Measurements from ENCODE around the gene GPR156. TPM values are rescaled to one million over a fixed set of nuclear protein-coding genes. Genes with fewer than 3 reads are reported as not detected.

The GPR156 gene
- total RNA-seq, 6 donors from 2014 or later = 0.20 to 1.0 (median 0.24) TPM; not detected in 1

DNA sequence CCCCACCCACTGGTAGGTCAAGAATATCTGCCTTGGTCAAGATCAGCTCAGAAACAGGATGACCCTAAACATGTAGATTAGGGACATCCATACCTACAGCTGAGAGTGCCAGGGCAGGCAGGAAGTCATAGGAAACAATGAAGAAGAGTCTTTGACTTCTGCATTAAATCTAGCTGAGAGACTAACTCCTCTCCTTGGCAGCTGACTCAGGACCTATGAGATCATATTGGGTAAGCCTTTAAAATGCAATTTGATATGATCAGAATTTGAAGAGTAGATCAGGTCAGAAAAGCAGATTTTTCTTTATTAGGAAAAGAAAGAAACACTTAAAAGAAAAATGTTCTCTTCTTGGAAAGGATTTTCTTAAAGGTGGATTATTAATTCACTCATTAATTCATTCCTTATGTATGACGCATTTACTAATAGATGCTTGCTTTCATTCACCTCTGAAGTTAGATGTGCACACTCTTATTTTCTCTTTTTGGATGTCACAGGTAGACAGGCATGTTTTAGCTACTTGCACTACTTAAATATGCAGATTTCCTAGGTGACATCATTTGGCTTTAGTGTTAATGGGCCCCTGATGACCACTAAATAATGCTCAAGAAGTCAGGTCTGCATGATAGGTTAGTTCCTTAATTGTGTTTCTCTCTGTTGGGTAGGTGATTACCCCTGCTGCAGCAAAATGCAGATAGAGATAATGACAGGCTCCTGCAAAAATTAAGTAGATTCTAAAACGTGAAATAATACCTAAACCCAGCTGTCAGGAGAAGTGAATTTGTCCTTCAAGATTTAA lies 155.1 kb downstream of the GPR156 start:
- TF ChIP-seq POLR2AphosphoS5 (IDR thresholded peaks at IDR 0.05) (no peak), EP300 (IDR thresholded peaks at IDR 0.05) (no peak), POLR2A (IDR thresholded peaks at IDR 0.05) (no peak)
- TF ChIP-seq, protein P1, sequence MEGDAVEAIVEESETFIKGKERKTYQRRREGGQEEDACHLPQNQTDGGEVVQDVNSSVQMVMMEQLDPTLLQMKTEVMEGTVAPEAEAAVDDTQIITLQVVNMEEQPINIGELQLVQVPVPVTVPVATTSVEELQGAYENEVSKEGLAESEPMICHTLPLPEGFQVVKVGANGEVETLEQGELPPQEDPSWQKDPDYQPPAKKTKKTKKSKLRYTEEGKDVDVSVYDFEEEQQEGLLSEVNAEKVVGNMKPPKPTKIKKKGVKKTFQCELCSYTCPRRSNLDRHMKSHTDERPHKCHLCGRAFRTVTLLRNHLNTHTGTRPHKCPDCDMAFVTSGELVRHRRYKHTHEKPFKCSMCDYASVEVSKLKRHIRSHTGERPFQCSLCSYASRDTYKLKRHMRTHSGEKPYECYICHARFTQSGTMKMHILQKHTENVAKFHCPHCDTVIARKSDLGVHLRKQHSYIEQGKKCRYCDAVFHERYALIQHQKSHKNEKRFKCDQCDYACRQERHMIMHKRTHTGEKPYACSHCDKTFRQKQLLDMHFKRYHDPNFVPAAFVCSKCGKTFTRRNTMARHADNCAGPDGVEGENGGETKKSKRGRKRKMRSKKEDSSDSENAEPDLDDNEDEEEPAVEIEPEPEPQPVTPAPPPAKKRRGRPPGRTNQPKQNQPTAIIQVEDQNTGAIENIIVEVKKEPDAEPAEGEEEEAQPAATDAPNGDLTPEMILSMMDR (IDR thresholded peaks at IDR 0.05) = no peak
- Histone ChIP-seq H3K27ac (no peak overlapping the region), H3K27me3 (no peaks in the 10 kb centered on the region), H3K36me3 (no peaks in the 10 kb centered on the region), H3K9me3 (no peaks in the 10 kb centered on the region), H3K4me1 (no peaks in the 10 kb centered on the region), H3K4me3 (no peak overlapping the region)
- ATAC-seq (ENCODE audit: low FRiP score in 2 of 2) = no peak
- WGBS, 2 donors = 89 to 94% methylated on average over 2 of the region's 2 CpGs
- DNase-seq = no peak

DNA sequence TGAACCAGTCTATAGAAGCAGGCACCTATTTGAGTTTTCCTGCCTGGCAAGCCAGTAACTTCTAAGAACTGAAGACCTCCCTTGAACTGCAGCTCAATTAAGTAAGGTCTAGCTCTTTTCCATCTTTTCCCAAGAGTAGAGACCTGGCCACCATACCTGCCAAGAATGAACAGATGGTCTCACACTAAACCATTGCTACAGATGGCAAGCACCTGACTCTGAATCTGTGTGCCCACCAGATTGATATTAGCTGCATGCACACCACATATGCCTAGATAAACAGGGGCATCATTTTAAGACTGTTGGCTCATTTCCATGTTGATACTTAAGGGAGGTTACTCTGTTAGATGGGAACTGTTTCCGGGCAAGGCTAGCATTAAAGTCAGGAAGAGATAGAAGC lies 156.0 kb downstream of the GPR156 start:
- TF ChIP-seq POLR2AphosphoS5 (IDR thresholded peaks at IDR 0.05) = no peak
- TF ChIP-seq, protein P1 (IDR thresholded peaks at IDR 0.05) = no peak
- no peak for TF ChIP-seq POLR2A (IDR thresholded peaks at IDR 0.05)
- no peak for TF ChIP-seq EP300 (IDR thresholded peaks at IDR 0.05)
- no peaks in the 10 kb centered on the region for H3K27me3 ChIP-seq
- ATAC-seq (ENCODE audit: low FRiP score in 2 of 2) = no peak

DNA sequence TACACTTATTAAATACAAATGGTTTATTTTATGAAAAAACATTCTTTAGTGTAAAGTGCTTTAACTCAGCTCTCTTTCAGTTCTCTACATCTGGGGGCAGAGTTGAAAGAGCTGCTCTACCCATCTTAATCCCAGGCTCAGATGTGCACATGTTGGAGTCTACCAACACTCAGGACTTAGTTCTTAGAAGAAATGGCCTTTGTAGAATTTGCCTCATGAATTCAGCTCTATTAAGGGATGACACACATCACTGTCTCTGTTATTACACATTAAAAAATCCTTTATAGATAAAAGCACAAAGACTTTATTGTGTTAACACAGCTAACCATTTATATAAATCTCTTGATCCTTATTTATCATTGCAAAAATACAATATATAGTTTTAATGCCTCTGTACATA lies 159.0 kb downstream of the GPR156 start:
- DNase-seq (no peak), ATAC-seq (ENCODE audit: low FRiP score in 2 of 2) (no peak)
- Histone ChIP-seq H3K36me3 (no peaks in the 10 kb centered on the region), H3K4me1 (no peaks in the 10 kb centered on the region), H3K27ac (no peak overlapping the region), H3K9me3 (no peaks in the 10 kb centered on the region), H3K4me3 (no peak overlapping the region), H3K27me3 (no peaks in the 10 kb centered on the region)
- TF ChIP-seq POLR2AphosphoS5 (IDR thresholded peaks at IDR 0.05) (no peak), EP300 (IDR thresholded peaks at IDR 0.05) (no peak), POLR2A (IDR thresholded peaks at IDR 0.05) (no peak)
- TF ChIP-seq, protein P1 (IDR thresholded peaks at IDR 0.05) = no peak

More for the DNA sequence above, 156.0 kb downstream of the GPR156 start:
- no peak overlapping the region for H3K4me3 ChIP-seq
- H3K9me3 ChIP-seq = no peaks in the 10 kb centered on the region
- H3K27ac ChIP-seq = no peak overlapping the region
- H3K4me1 ChIP-seq = no peaks in the 10 kb centered on the region
- no peak for DNase-seq
- no peaks in the 10 kb centered on the region for H3K36me3 ChIP-seq
- 91 to 93% methylated on average over 1 of the region's 1 CpG for WGBS, 2 donors

DNA sequence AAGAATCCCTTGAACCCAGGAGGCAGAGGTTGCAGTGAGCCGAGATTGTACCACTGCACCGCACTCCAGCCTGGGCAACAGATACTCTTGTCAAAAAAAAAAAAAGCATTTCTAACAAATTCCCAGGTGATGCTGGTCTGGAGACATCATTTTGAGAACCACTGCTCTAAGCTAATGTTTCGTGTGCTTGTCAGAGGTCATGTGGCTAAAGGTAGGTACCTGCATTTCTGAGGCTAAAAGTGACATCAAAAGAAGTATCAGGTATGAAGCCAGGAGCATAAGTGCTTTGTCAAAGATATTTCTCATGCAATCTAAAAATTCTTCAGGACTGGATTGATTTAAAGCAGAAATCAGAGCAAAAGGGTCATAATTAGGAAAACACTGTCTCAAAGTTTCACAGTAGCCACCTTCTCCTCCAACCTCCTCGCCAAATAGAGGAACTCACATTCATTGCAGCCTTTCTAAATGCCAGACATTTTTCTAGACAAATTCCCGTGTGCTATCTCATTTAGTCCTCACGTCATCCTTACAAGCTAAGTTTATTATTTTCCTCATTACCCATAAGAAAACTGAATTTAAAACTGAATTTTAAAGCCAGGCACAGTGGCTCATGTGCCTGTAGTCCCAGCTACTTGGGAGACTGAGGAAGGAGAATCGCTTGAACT lies 165.0 kb downstream of the GPR156 start:
- ATAC-seq (ENCODE audit: low FRiP score in 2 of 2) (no peak), DNase-seq (no peak)
- TF ChIP-seq EP300 (IDR thresholded peaks at IDR 0.05) (no peak), POLR2AphosphoS5 (IDR thresholded peaks at IDR 0.05) (no peak), POLR2A (IDR thresholded peaks at IDR 0.05) (no peak)
- TF ChIP-seq, protein P1 (IDR thresholded peaks at IDR 0.05) = no peak
- Histone ChIP-seq H3K27me3 (no peaks in the 10 kb centered on the region), H3K4me3 (no peak overlapping the region), H3K4me1 (no peaks in the 10 kb centered on the region), H3K36me3 (no peaks in the 10 kb centered on the region), H3K9me3 (peaks cover 0 to 5% (median 0%) of the 10 kb centered on the region in 4 donors), H3K27ac (no peak overlapping the region)
- WGBS, 2 donors = 88 to 95% methylated on average over 7 of the region's 7 CpGs

Small RNAs within 50 kb of the gene (small RNA-seq; reads per million reads assigned to genes)
- gene RF00019 (0 reads per million in 4 donors), gene RN7SL397P (0 reads per million in 4 donors)

Other genes with a start within 250 kb of the GPR156 start
- gene GSK3B, start 190.8 kb downstream of the GPR156 start, total RNA-seq = 10 to 100 TPM; 41.4 to 84.9 (median 48.0) TPM
- 10 to 100 TPM; 13.6 to 33.5 (median 18.6) TPM for gene LRRC58, start 64.1 kb upstream of the GPR156 start, total RNA-seq
- gene FSTL1, start 165.8 kb upstream of the GPR156 start, total RNA-seq = 100 to 1,000 TPM in 3 of 6 donors, 10 to 100 TPM in 3; 35.6 to 480 (median 120) TPM

Data from upper lobe of left lung (tissue), 6 donors.